Measurements from ENCODE around the gene EHBP1L1. TPM values are rescaled to one million over a fixed set of nuclear protein-coding genes. Genes with fewer than 3 reads are reported as not detected.

EHBP1L1 gene
- total RNA-seq, 1 experiment from 2014 or later, result 105 TPM

DNA sequence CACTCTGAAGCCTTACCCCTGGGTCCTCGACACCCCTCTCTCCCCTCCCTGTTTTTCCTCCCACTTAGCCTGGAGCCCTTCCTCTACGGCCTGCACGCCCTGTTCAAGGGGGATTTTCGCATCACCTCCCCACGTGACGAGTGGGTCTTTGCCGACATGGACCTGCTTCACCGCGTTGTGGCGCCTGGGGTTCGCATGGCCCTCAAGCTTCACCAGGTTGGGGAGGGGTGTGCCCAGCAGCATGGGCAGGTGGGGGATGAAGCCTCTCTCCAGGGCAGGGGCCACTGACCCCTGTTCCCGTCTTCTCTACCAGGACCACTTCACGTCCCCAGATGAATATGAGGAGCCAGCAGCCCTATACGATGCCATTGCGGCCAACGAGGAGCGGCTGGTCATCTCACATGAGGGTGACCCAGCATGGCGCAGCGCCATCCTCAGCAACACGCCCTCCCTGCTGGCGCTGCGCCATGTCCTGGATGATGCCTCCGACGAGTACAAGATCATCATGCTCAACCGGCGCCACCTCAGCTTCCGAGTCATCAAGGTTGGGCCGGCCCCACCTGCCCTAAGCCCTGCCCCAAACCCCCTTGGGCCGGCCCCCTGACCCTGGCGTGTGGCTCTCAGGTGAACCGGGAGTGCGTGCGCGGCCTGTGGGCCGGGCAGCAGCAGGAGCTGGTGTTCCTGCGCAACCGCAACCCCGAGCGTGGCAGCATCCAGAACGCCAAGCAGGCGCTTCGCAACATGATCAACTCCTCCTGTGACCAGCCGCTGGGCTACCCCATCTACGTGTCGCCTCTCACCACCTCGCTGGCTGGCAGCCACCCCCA is 59.3 kb downstream of the EHBP1L1 start:
- BruUV-seq (replicated peaks), result no TSS peak
- ChIA-PET CTCF (no interaction called here), RAD21 (ENCODE audit: low non-redundant PET in 1 of 2, low total read pairs in 2 of 2, uncharacterized antibody in 2 of 2, unreplicated experiment in 2 of 2) (no interaction called here), POLR2A (no interaction called here)
- no peak overlapping the region for H2AFZ ChIP-seq (ENCODE audit: low read depth, low read length, poor library complexity, severe bottlenecking)
- peaks cover 13% of the 10 kb centered on the region; the same call in 1 of the 2 replicates for H3K79me2 ChIP-seq (ENCODE audit: insufficient read depth, low read length)
- H4K20me1 ChIP-seq (ENCODE audit: insufficient read depth), result no peaks in the 10 kb centered on the region
- no peak overlapping the region for H3K4me2 ChIP-seq (ENCODE audit: low read length)
- H3K4me1 ChIP-seq (ENCODE audit: control insufficient read depth in 1 of 2, insufficient read depth in 2 of 2, low read length in 2 of 2), result peaks cover 11 to 27% of the 10 kb centered on the region in 2 experiments
- TF ChIP-seq, protein P1, sequence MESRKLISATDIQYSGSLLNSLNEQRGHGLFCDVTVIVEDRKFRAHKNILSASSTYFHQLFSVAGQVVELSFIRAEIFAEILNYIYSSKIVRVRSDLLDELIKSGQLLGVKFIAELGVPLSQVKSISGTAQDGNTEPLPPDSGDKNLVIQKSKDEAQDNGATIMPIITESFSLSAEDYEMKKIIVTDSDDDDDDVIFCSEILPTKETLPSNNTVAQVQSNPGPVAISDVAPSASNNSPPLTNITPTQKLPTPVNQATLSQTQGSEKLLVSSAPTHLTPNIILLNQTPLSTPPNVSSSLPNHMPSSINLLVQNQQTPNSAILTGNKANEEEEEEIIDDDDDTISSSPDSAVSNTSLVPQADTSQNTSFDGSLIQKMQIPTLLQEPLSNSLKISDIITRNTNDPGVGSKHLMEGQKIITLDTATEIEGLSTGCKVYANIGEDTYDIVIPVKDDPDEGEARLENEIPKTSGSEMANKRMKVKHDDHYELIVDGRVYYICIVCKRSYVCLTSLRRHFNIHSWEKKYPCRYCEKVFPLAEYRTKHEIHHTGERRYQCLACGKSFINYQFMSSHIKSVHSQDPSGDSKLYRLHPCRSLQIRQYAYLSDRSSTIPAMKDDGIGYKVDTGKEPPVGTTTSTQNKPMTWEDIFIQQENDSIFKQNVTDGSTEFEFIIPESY (IDR thresholded peaks at IDR 0.05; ENCODE audit: extremely low read depth, insufficient replicate concordance, low read length), result no peak
- no peak for TF ChIP-seq SIN3A (IDR thresholded peaks at IDR 0.05; ENCODE audit: low read depth)
- H3K9ac ChIP-seq (ENCODE audit: low read length), result no peak overlapping the region
- ATAC-seq (no peak), DNase-seq (ENCODE audit: low read depth, low spot score) (no peak)
- no peaks in the 10 kb centered on the region for H3K9me3 ChIP-seq (ENCODE audit: control insufficient read depth in 1 of 2, insufficient read depth in 1 of 2, low read depth in 1 of 2, low read length in 2 of 2)
- no peaks in the 10 kb centered on the region for H3K27me3 ChIP-seq (ENCODE audit: insufficient read depth, low read length)
- intact Hi-C loops (cut with micrococcal nuclease), result no loop called here
- H3K4me3 ChIP-seq (replicated peaks in 1 of 2; ENCODE audit: low read depth in 1 of 2, low read length in 2 of 2), result no peak overlapping the region
- H3K36me3 ChIP-seq (ENCODE audit: control insufficient read depth in 1 of 2, insufficient read depth in 2 of 2, low read length in 2 of 2), result peaks cover 8 to 51% of the 10 kb centered on the region in 2 experiments; a peak in 3 of 4 replicates
- H3K27ac ChIP-seq (ENCODE audit: low read depth, low read length), result no peak overlapping the region
- no peaks in the 10 kb centered on the region for H3K9me2 ChIP-seq (ENCODE audit: insufficient read depth)
